Panc1 (cell line): ENCODE data around the gene NOP10. TPM values are rescaled to one million over a fixed set of nuclear protein-coding genes. Genes with fewer than 3 reads are reported as not detected.

Source experiments
- ATAC-seq: fragments of 200-7000 bp; cut with Tn5 transposase; 2 replicates; pipeline ENCODE4 v1.9.1; 2020; ENCODE audit warnings: mild to moderate bottlenecking, moderate library complexity
- BruUV-seq: library from RNA; stranded (reverse); fragments of 400-500 nt; replicated peaks from 2 replicates; lab custom pipeline; 2021; lab: Mats Ljungman, UMichigan
- CTCF ChIA-PET: fragments of 300-600 bp; sonication (Branson Sonifier 250); formaldehyde crosslinking; loops from one replicate; lab custom pipeline; 2022; ENCODE audit warnings: antibody characterized with exemption; lab: Charles Lee
- POLR2A ChIA-PET: fragments of 300-600 bp; sonication (Branson Sonifier 250); formaldehyde crosslinking; loops from one replicate; lab custom pipeline; 2022; ENCODE audit warnings: antibody characterized with exemption; lab: Charles Lee
- DNase-seq: peaks from one replicate; pipeline ENCODE4 v3.0.0-alpha.2; 2010; ENCODE audit warnings: low read depth, low spot score
- H3K27ac ChIP-seq: 2 replicates; pipeline ENCODE4 v1.5.1; 2011; ENCODE audit warnings: mild to moderate bottlenecking, low read length, inconsistent platforms
- H3K27me3 ChIP-seq: fragments of 200-500 bp; sonication (Bioruptor generic); 2 replicates; pipeline ENCODE4 v1.6.0; 2014; ENCODE audit warnings: low read length, inconsistent platforms; ENCODE audit not compliant: control insufficient read depth, insufficient read depth
- H3K36me3 ChIP-seq: fragments of 200-500 bp; sonication (Bioruptor generic); 2 replicates; pipeline ENCODE4 v1.5.1; 2014; ENCODE audit warnings: inconsistent platforms, mild to moderate bottlenecking, low read length, moderate library complexity; ENCODE audit not compliant: control insufficient read depth, insufficient read depth
- H3K4me1 ChIP-seq: 2 replicates; pipeline ENCODE4 v1.5.1; 2011; ENCODE audit warnings: inconsistent platforms, mild to moderate bottlenecking, low read length, moderate library complexity; ENCODE audit not compliant: control insufficient read depth, insufficient read depth
- H3K4me3 ChIP-seq, 2 experiments: 2 replicates each; pipeline ENCODE4 v1.5.1; 2011 to 2012; ENCODE audit warnings: low read depth in 2 of 2, low read length in 2 of 2, mild to moderate bottlenecking in 2 of 2, inconsistent platforms in 1 of 2, moderate library complexity in 1 of 2
- H3K9me3 ChIP-seq: fragments of 200-500 bp; sonication (Bioruptor generic); 2 replicates; pipeline ENCODE4 v1.5.1; 2014; ENCODE audit warnings: low read depth, mild to moderate bottlenecking, inconsistent platforms, low read length, moderate library complexity; ENCODE audit not compliant: control insufficient read depth, insufficient read depth
- POLR2AphosphoS5 ChIP-seq: IDR thresholded peaks from 2 replicates; pipeline ENCODE4 v1.6.1; 2012; ENCODE audit warnings: mild to moderate bottlenecking, low read depth, low read length, moderate library complexity
- SIN3A ChIP-seq: IDR thresholded peaks from 2 replicates; pipeline ENCODE4 v1.6.1; 2012; ENCODE audit warnings: low read depth, mild to moderate bottlenecking, low read length, moderate library complexity, borderline replicate concordance; ENCODE audit not compliant: insufficient read depth
- TCF7L2 ChIP-seq: IDR thresholded peaks from 2 replicates; pipeline ENCODE4 v1.6.1; 2011; ENCODE audit warnings: mild to moderate bottlenecking, low read depth, low read length, inconsistent platforms
- in situ Hi-C: cut with HindIII; loops from 2 replicates; pipeline ENCODE4 v1.10.0; 2016; ENCODE audit warnings: low sequenced_read_pairs, low pct_unique_long_range_greater_than_20kb
- intact Hi-C: fragments of 100-400 bp; cut with micrococcal nuclease; formaldehyde crosslinking; loops from one replicate; pipeline ENCODE4 v1.10.0; 2022; ENCODE audit not compliant: unreplicated experiment
- total RNA-seq: library from RNA; stranded (reverse); gene quantifications from one replicate; pipeline ENCODE4 v1.2.1, GENCODE V29; 2021; ENCODE audit not compliant: unreplicated experiment
- TF ChIP-seq, protein P1 (sequence below): fragments of 450-650 bp; IDR thresholded peaks from 2 replicates; pipeline ENCODE4 v1.5.1; 2017; ENCODE audit warnings: mild to moderate bottlenecking
- TF ChIP-seq, protein P2 (sequence below), 2 experiments: IDR thresholded peaks; 2 replicates each; pipeline ENCODE4 v1.6.1; 2011 to 2012; ENCODE audit warnings: low read depth in 2 of 2, control low read depth in 1 of 2, low read length in 1 of 2, mild to moderate bottlenecking in 1 of 2, moderate library complexity in 1 of 2; ENCODE audit not compliant: insufficient read depth in 1 of 2

The NOP10 gene
- total RNA-seq, 1 experiment from 2014 or later, result 306 TPM

DNA sequence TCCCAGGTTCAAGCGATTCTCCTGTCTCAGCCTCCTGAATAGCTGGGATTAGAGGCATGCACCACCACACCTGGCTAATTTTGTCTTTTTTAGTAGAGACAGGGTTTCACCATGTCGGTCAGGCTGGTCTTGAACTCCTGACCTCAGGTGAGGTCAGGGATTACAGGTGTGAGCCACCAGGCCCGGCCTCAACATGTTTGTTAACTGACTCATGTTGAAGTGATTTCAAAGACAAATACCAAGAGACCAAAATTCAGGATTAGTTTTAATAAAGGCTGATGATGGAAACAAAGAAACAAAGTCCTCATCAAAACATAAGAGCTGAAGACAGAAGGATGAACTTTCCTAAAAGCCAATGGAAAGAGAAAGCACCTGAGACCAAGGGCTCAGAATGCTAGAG is 41.9 kb downstream of the NOP10 start:
- BruUV-seq, result no TSS peak
- H3K27ac ChIP-seq, result no peak overlapping the region
- H3K4me1 ChIP-seq, result no peaks in the 10 kb centered on the region
- DNase-seq (no peak), ATAC-seq (no peak)
- TF ChIP-seq TCF7L2 (no peak), SIN3A (no peak), POLR2AphosphoS5 (no peak)
- TF ChIP-seq, protein P1, sequence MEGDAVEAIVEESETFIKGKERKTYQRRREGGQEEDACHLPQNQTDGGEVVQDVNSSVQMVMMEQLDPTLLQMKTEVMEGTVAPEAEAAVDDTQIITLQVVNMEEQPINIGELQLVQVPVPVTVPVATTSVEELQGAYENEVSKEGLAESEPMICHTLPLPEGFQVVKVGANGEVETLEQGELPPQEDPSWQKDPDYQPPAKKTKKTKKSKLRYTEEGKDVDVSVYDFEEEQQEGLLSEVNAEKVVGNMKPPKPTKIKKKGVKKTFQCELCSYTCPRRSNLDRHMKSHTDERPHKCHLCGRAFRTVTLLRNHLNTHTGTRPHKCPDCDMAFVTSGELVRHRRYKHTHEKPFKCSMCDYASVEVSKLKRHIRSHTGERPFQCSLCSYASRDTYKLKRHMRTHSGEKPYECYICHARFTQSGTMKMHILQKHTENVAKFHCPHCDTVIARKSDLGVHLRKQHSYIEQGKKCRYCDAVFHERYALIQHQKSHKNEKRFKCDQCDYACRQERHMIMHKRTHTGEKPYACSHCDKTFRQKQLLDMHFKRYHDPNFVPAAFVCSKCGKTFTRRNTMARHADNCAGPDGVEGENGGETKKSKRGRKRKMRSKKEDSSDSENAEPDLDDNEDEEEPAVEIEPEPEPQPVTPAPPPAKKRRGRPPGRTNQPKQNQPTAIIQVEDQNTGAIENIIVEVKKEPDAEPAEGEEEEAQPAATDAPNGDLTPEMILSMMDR, result no peak
- TF ChIP-seq, protein P2, sequence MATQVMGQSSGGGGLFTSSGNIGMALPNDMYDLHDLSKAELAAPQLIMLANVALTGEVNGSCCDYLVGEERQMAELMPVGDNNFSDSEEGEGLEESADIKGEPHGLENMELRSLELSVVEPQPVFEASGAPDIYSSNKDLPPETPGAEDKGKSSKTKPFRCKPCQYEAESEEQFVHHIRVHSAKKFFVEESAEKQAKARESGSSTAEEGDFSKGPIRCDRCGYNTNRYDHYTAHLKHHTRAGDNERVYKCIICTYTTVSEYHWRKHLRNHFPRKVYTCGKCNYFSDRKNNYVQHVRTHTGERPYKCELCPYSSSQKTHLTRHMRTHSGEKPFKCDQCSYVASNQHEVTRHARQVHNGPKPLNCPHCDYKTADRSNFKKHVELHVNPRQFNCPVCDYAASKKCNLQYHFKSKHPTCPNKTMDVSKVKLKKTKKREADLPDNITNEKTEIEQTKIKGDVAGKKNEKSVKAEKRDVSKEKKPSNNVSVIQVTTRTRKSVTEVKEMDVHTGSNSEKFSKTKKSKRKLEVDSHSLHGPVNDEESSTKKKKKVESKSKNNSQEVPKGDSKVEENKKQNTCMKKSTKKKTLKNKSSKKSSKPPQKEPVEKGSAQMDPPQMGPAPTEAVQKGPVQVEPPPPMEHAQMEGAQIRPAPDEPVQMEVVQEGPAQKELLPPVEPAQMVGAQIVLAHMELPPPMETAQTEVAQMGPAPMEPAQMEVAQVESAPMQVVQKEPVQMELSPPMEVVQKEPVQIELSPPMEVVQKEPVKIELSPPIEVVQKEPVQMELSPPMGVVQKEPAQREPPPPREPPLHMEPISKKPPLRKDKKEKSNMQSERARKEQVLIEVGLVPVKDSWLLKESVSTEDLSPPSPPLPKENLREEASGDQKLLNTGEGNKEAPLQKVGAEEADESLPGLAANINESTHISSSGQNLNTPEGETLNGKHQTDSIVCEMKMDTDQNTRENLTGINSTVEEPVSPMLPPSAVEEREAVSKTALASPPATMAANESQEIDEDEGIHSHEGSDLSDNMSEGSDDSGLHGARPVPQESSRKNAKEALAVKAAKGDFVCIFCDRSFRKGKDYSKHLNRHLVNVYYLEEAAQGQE (IDR thresholded peaks at IDR 0.05; ENCODE audit: insufficient read depth in 1 of 2, low read depth in 2 of 2, low read length in 1 of 2), result no peak
- intact Hi-C loops (no loop called here), in situ Hi-C loops (no loop called here)
- no peaks in the 10 kb centered on the region for H3K9me3 ChIP-seq
- no peaks in the 10 kb centered on the region for H3K27me3 ChIP-seq
- CTCF ChIA-PET, result interaction anchor here (0.7 kb wide), 1 partner anchor 17 kb away, joined by 5 read pairs; no protein-coding TSS in a partner anchor
- H3K4me3 ChIP-seq, result no peak overlapping the region
- POLR2A ChIA-PET, result interaction anchor here (0.7 kb wide), 1 partner anchor 17 kb away, joined by 15 read pairs; no protein-coding TSS in a partner anchor
- no peaks in the 10 kb centered on the region for H3K36me3 ChIP-seq

GRCh38 chr15:34297059-34297458 is 45.9 kb downstream of the NOP10 start:
- H3K4me3 ChIP-seq, result no peak overlapping the region
- TF ChIP-seq TCF7L2, result no peak
- TF ChIP-seq, protein P1, result no peak
- TF ChIP-seq, protein P2 (IDR thresholded peaks at IDR 0.05; ENCODE audit: insufficient read depth in 1 of 2, low read depth in 2 of 2, low read length in 1 of 2), result no peak
- TF ChIP-seq POLR2AphosphoS5, result no peak
- TF ChIP-seq SIN3A, result no peak
- no peak for DNase-seq
- no peaks in the 10 kb centered on the region for H3K36me3 ChIP-seq
- ChIA-PET POLR2A (no interaction called here), CTCF (no interaction called here)
- no peaks in the 10 kb centered on the region for H3K27me3 ChIP-seq
- no peak overlapping the region for H3K27ac ChIP-seq
- in situ Hi-C loops (no loop called here), intact Hi-C loops (no loop called here)
- ATAC-seq, result no peak
- BruUV-seq, result no TSS peak
- no peaks in the 10 kb centered on the region for H3K9me3 ChIP-seq
- no peaks in the 10 kb centered on the region for H3K4me1 ChIP-seq
